SU-DHL-6 (cell line): Measurements from ENCODE around the gene ABCD3.

Experiments
- H2AFZ ChIP-seq: fragments of 200-600 bp; sonication (generic); 2 replicates; pipeline ENCODE4 v1.6.1; 2014; ENCODE audit warnings: low read depth, mild to moderate bottlenecking, moderate library complexity, mixed read lengths, antibody characterized with exemption, low read length; ENCODE audit not compliant: severe bottlenecking
- H3F3A ChIP-seq: fragments of 200-600 bp; shearing (Covaris generic); 2 replicates; pipeline ENCODE4 v1.6.0; 2016; ENCODE audit warnings: antibody characterized with exemption, mild to moderate bottlenecking; ENCODE audit not compliant: insufficient read depth
- H3K27ac ChIP-seq: fragments of 200-600 bp; sonication (generic); 2 replicates; pipeline ENCODE4 v1.5.1; 2016; ENCODE audit warnings: low read depth, mild to moderate bottlenecking, low read length, moderate library complexity, mixed read lengths
- H3K27me3 ChIP-seq: fragments of 200-600 bp; sonication (generic), shearing (Covaris generic); 2 replicates; pipeline ENCODE4 v1.6.0; 2014; ENCODE audit warnings: mild to moderate bottlenecking, low read length
- H3K36me3 ChIP-seq: fragments of 200-600 bp; sonication (generic); 2 replicates; pipeline ENCODE4 v1.6.1; 2014; ENCODE audit warnings: mild to moderate bottlenecking, low read length, mixed read lengths
- H3K4me2 ChIP-seq: fragments of 300-600, 200-600 bp; shearing (Covaris generic), sonication (generic); 2 replicates; pipeline ENCODE4 v1.6.0; 2014; ENCODE audit warnings: low read length, low read depth, mild to moderate bottlenecking; ENCODE audit not compliant: poor library complexity, severe bottlenecking
- H3K4me3 ChIP-seq: fragments of 200-600 bp; sonication (generic); 2 replicates; pipeline ENCODE4 v1.5.1; 2014; ENCODE audit warnings: antibody characterized with exemption, low read length, mild to moderate bottlenecking, mixed read lengths; ENCODE audit not compliant: insufficient read depth, poor library complexity, severe bottlenecking
- H3K79me2 ChIP-seq: fragments of 200-600 bp; sonication (generic); 2 replicates; pipeline ENCODE4 v1.6.1; 2014; ENCODE audit warnings: mild to moderate bottlenecking, low read length, moderate library complexity; ENCODE audit not compliant: insufficient read depth
- H3K9ac ChIP-seq: fragments of 200-600 bp; sonication (generic); 2 replicates; pipeline ENCODE4 v1.7.0; 2014; ENCODE audit warnings: mild to moderate bottlenecking, low read length
- H3K9me2 ChIP-seq: fragments of 200-600 bp; sonication (generic); replicated peaks from 2 replicates; pipeline ENCODE4 v1.6.1; 2014; ENCODE audit warnings: low read length; ENCODE audit not compliant: insufficient read depth
- H3K9me3 ChIP-seq: fragments of 200-600 bp; sonication (generic); 2 replicates; pipeline ENCODE4 v1.6.1; 2014; ENCODE audit warnings: low read length, mixed read lengths; ENCODE audit not compliant: insufficient read depth
- H4K20me1 ChIP-seq: fragments of 200-600 bp; sonication (generic); 2 replicates; pipeline ENCODE4 v1.6.1; 2014; ENCODE audit warnings: low read depth, mild to moderate bottlenecking, antibody characterized with exemption, low read length, moderate library complexity, mixed read lengths
- CTCF ChIP-seq: fragments of 200-600 bp; sonication (generic); IDR thresholded peaks from one replicate; pipeline ENCODE4 v1.5.1; 2017; ENCODE audit warnings: antibody characterized with exemption, mild to moderate bottlenecking, low read length, moderate library complexity; ENCODE audit not compliant: insufficient read depth, poor library complexity, severe bottlenecking
- EZH2phosphoT487 ChIP-seq: fragments of 200-600 bp; sonication (generic), shearing (Covaris generic); conservative IDR thresholded peaks from 2 replicates; pipeline ENCODE4 v1.6.1; 2018; ENCODE audit warnings: mild to moderate bottlenecking, antibody characterized with exemption, low read length, moderate library complexity, mixed read lengths

ABCD3 gene

GRCh38 chr1:94379615-94380014 lies 38.6 kb upstream of the ABCD3 start:
- no peaks in the 10 kb centered on the region for H3K79me2 ChIP-seq
- no peaks in the 10 kb centered on the region for H3K9me3 ChIP-seq
- H2AFZ ChIP-seq = no peak overlapping the region
- H3K4me2 ChIP-seq = no peak overlapping the region
- H3K4me3 ChIP-seq = no peak overlapping the region
- TF ChIP-seq CTCF (no peak), EZH2phosphoT487 (no peak)
- no peaks in the 10 kb centered on the region for H3K27me3 ChIP-seq
- no peak overlapping the region for H3K9ac ChIP-seq
- H3K36me3 ChIP-seq = no peaks in the 10 kb centered on the region
- no peaks in the 10 kb centered on the region for H3F3A ChIP-seq
- no peak overlapping the region for H3K27ac ChIP-seq
- no peaks in the 10 kb centered on the region for H3K9me2 ChIP-seq
- H4K20me1 ChIP-seq = no peaks in the 10 kb centered on the region

- H2AFZ ChIP-seq = no peak overlapping the region
- H4K20me1 ChIP-seq = no peaks in the 10 kb centered on the region
- H3K27me3 ChIP-seq = no peaks in the 10 kb centered on the region
- TF ChIP-seq EZH2phosphoT487 (no peak), CTCF (no peak)
- H3K79me2 ChIP-seq = no peaks in the 10 kb centered on the region
- H3F3A ChIP-seq = no peaks in the 10 kb centered on the region
- no peaks in the 10 kb centered on the region for H3K9me3 ChIP-seq
- H3K9me2 ChIP-seq = no peaks in the 10 kb centered on the region
- no peak overlapping the region for H3K4me2 ChIP-seq
- H3K27ac ChIP-seq = no peak overlapping the region
- H3K36me3 ChIP-seq = no peaks in the 10 kb centered on the region
- no peak overlapping the region for H3K9ac ChIP-seq
- no peak overlapping the region for H3K4me3 ChIP-seq
Observed at GRCh38 chr1:94382201-94382600, 36.0 kb upstream of the ABCD3 start.

GRCh38 chr1:94383966-94384408 lies 34.2 kb upstream of the ABCD3 start:
- H3K4me2 ChIP-seq = no peak overlapping the region
- no peak overlapping the region for H3K27ac ChIP-seq

More at GRCh38 chr1:94383966-94384408, 34.2 kb upstream of the ABCD3 start:
- H2AFZ ChIP-seq = no peak overlapping the region
- no peak overlapping the region for H3K9ac ChIP-seq
- H3K79me2 ChIP-seq = no peaks in the 10 kb centered on the region
- no peaks in the 10 kb centered on the region for H3K27me3 ChIP-seq
- no peaks in the 10 kb centered on the region for H3F3A ChIP-seq
- TF ChIP-seq CTCF (no peak), EZH2phosphoT487 (no peak)
- no peak overlapping the region for H3K4me3 ChIP-seq
- no peaks in the 10 kb centered on the region for H3K9me2 ChIP-seq
- no peaks in the 10 kb centered on the region for H4K20me1 ChIP-seq
- no peaks in the 10 kb centered on the region for H3K36me3 ChIP-seq
- H3K9me3 ChIP-seq = no peaks in the 10 kb centered on the region
